ENCODE data around the gene QPRT.
"Not testable (repeated sequence)": the region's sequence is repeated elsewhere in the genome, so short reads cannot be mapped to it uniquely, and the experiment has no call there.

QPRT gene

DNA sequence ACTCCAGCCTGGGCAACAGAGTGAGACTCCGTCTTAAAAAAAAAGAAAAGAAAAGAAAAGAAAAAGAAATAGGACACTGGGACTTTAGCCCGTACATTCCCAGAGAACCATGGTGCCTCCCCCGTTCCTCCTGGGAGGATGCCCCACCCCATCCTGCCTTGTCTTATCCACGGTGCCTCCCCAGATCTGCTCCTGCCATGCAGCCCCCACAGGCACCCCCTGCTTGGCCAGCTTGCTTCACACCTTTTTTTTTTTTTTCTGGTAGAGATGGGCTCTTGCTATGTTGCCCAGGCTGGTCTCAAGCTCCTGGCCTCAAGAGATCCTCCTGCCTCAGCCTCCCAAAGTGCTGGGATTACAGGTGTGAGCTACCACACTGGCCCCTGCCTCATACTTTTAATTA, 67.5 kb downstream of the QPRT start:
- DNase-seq (ENCODE audit: low read depth): not testable (repeated sequence)

All from stimulated activated CD8-positive, alpha-beta memory T cell treated with anti-CD3 and anti-CD28 coated beads, Interleukin-7, amount 100 ng/mL, for 24 hours (primary cell).